IMR-90 (cell line): ENCODE measurements around the gene RRAGD.

ENCODE experiments used
- BHLHE40 ChIP-seq: fragments of 150-350 bp; IDR thresholded peaks from 2 replicates; pipeline ENCODE4 v1.6.1; 2016; ENCODE audit warnings: mild to moderate bottlenecking, low read depth, low read length
- CEBPB ChIP-seq: IDR thresholded peaks from 2 replicates; pipeline ENCODE4 v1.6.1; 2012; ENCODE audit warnings: low read depth, low read length, improper control_type of control experiment
- CTCF ChIP-seq: conservative IDR thresholded peaks from 2 replicates; pipeline ENCODE4 v1.5.1; 2012; ENCODE audit warnings: mild to moderate bottlenecking, low read depth, low read length, improper control_type of control experiment
- ELK1 ChIP-seq: fragments of 150-350 bp; IDR thresholded peaks from 2 replicates; pipeline ENCODE4 v1.6.1; 2016; ENCODE audit warnings: low read depth, mild to moderate bottlenecking, low read length, moderate library complexity, borderline replicate concordance
- FOS ChIP-seq: fragments of 150-350 bp; IDR thresholded peaks from 2 replicates; pipeline ENCODE4 v1.6.1; 2016; ENCODE audit warnings: low read depth, low read length
- MXI1 ChIP-seq: IDR thresholded peaks from 2 replicates; pipeline ENCODE4 v1.6.1; 2012; ENCODE audit warnings: low read depth, mild to moderate bottlenecking, low read length, moderate library complexity, borderline replicate concordance
- POLR2A ChIP-seq: IDR thresholded peaks from 2 replicates; pipeline ENCODE4 v1.6.1; 2012; ENCODE audit warnings: mild to moderate bottlenecking, low read depth, low read length
- RAD21 ChIP-seq: IDR thresholded peaks from 2 replicates; pipeline ENCODE4 v1.6.1; 2012; ENCODE audit warnings: low read length, improper control_type of control experiment
- RCOR1 ChIP-seq: IDR thresholded peaks from 2 replicates; pipeline ENCODE4 v1.6.1; 2012; ENCODE audit warnings: mild to moderate bottlenecking, low read length, improper control_type of control experiment; ENCODE audit not compliant: insufficient replicate concordance
- RFX5 ChIP-seq: IDR thresholded peaks from 2 replicates; pipeline ENCODE4 v1.8.0; 2012; ENCODE audit warnings: low read depth, mild to moderate bottlenecking, low read length, moderate library complexity
- SMC3 ChIP-seq: fragments of 150-350 bp; IDR thresholded peaks from 2 replicates; pipeline ENCODE4 v1.6.1; 2016; ENCODE audit warnings: low read depth, mild to moderate bottlenecking, antibody characterized with exemption, low read length, moderate library complexity
- USF2 ChIP-seq: fragments of 150-350 bp; IDR thresholded peaks from 2 replicates; pipeline ENCODE4 v1.6.1; 2017; ENCODE audit warnings: mild to moderate bottlenecking, antibody characterized with exemption, low read length, low read depth

- TF ChIP-seq CTCF, result no peak
- no peak for TF ChIP-seq ELK1
- no peak for TF ChIP-seq FOS
- no peak for TF ChIP-seq POLR2A
- no peak for TF ChIP-seq USF2
- TF ChIP-seq CEBPB, result no peak
- no peak for TF ChIP-seq RCOR1
- no peak for TF ChIP-seq BHLHE40
- no peak for TF ChIP-seq MXI1
- no peak for TF ChIP-seq SMC3
- no peak for TF ChIP-seq RFX5
- TF ChIP-seq RAD21, result no peak
Observed at GRCh38 chr6:89436226-89436625, 24.2 kb upstream of the RRAGD start.
